Measurements from ENCODE around the gene PDXK. TPM values are rescaled to one million over a fixed set of nuclear protein-coding genes. Genes with fewer than 3 reads are reported as not detected.

Gene PDXK
- total RNA-seq, 1 donor from 2014 or later: 183 TPM

- Histone ChIP-seq H3K4me3 (ENCODE audit: low read depth, low read length) (no peak overlapping the region), H3K27me3 (ENCODE audit: control insufficient read depth, insufficient read depth, low read length) (no peaks in the 10 kb centered on the region), H3K36me3 (ENCODE audit: control insufficient read depth, insufficient read depth, low read length) (peaks cover 4% of the 10 kb centered on the region)
- TF ChIP-seq, protein P1, sequence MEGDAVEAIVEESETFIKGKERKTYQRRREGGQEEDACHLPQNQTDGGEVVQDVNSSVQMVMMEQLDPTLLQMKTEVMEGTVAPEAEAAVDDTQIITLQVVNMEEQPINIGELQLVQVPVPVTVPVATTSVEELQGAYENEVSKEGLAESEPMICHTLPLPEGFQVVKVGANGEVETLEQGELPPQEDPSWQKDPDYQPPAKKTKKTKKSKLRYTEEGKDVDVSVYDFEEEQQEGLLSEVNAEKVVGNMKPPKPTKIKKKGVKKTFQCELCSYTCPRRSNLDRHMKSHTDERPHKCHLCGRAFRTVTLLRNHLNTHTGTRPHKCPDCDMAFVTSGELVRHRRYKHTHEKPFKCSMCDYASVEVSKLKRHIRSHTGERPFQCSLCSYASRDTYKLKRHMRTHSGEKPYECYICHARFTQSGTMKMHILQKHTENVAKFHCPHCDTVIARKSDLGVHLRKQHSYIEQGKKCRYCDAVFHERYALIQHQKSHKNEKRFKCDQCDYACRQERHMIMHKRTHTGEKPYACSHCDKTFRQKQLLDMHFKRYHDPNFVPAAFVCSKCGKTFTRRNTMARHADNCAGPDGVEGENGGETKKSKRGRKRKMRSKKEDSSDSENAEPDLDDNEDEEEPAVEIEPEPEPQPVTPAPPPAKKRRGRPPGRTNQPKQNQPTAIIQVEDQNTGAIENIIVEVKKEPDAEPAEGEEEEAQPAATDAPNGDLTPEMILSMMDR (IDR thresholded peaks at IDR 0.05; ENCODE audit: insufficient read depth, low read length, poor library complexity, severe bottlenecking): no peak
- no peak for DNase-seq (ENCODE audit: low read depth)
Measured at GRCh38 chr21:43803558-43804300, 84.8 kb downstream of the PDXK start.

DNA sequence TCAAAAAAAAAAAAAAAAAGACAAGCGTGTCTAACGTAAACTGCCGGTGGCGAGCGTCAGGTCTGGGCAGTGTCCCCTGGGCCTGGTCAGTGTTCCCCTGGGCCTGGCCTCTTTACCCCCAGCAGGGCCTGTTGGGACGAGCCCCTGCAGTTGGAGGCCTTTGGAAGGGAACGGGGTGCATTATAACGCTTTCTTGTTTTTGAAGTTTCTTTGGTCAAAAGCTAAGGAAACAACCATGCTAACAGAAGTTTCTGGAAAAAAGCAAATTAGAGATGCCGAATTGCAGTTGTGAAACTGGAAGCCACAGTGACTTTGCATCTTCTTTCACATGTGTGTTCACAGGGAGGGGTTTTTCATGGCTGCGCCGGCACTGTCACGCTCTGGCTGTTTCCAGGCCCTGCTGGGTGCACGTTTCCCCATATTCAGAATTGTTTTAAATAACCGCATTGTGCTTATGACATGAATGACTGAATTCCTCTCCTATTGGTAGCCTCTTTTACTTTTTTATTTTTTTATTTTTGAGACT, 86.4 kb downstream of the PDXK start:
- H3K4me3 ChIP-seq (ENCODE audit: low read depth, low read length): no peak overlapping the region
- peaks cover 3% of the 10 kb centered on the region for H3K36me3 ChIP-seq (ENCODE audit: control insufficient read depth, insufficient read depth, low read length)
- no peaks in the 10 kb centered on the region for H3K27me3 ChIP-seq (ENCODE audit: control insufficient read depth, insufficient read depth, low read length)
- TF ChIP-seq, protein P1 (IDR thresholded peaks at IDR 0.05; ENCODE audit: insufficient read depth, low read length, poor library complexity, severe bottlenecking): no peak
- no peak for DNase-seq (ENCODE audit: low read depth)

GRCh38 chr21:43806017-43806710, 87.2 kb downstream of the PDXK start:
- DNase-seq (ENCODE audit: low read depth): no peak
- TF ChIP-seq, protein P1 (IDR thresholded peaks at IDR 0.05; ENCODE audit: insufficient read depth, low read length, poor library complexity, severe bottlenecking): no peak
- no peaks in the 10 kb centered on the region for H3K27me3 ChIP-seq (ENCODE audit: control insufficient read depth, insufficient read depth, low read length)
- no peaks in the 10 kb centered on the region for H3K36me3 ChIP-seq (ENCODE audit: control insufficient read depth, insufficient read depth, low read length)
- no peak overlapping the region for H3K4me3 ChIP-seq (ENCODE audit: low read depth, low read length)

GRCh38 chr21:43808367-43808766, 89.4 kb downstream of the PDXK start:
- H3K4me3 ChIP-seq (ENCODE audit: low read depth, low read length): no peak overlapping the region
- H3K36me3 ChIP-seq (ENCODE audit: control insufficient read depth, insufficient read depth, low read length): no peaks in the 10 kb centered on the region
- DNase-seq (ENCODE audit: low read depth): no peak
- TF ChIP-seq, protein P1 (IDR thresholded peaks at IDR 0.05; ENCODE audit: insufficient read depth, low read length, poor library complexity, severe bottlenecking): no peak
- H3K27me3 ChIP-seq (ENCODE audit: control insufficient read depth, insufficient read depth, low read length): peaks cover 3% of the 10 kb centered on the region

- H3K27me3 ChIP-seq (ENCODE audit: control insufficient read depth, insufficient read depth, low read length): peaks cover 5% of the 10 kb centered on the region
- no peaks in the 10 kb centered on the region for H3K36me3 ChIP-seq (ENCODE audit: control insufficient read depth, insufficient read depth, low read length)
- TF ChIP-seq, protein P1 (IDR thresholded peaks at IDR 0.05; ENCODE audit: insufficient read depth, low read length, poor library complexity, severe bottlenecking): no peak
- no peak for DNase-seq (ENCODE audit: low read depth)
- no peak overlapping the region for H3K4me3 ChIP-seq (ENCODE audit: low read depth, low read length)
Measured at GRCh38 chr21:43808832-43809251, 89.9 kb downstream of the PDXK start.

Measured in kidney epithelial cell (primary cell).